ENCODE data around the gene CFAP46.

DNA sequence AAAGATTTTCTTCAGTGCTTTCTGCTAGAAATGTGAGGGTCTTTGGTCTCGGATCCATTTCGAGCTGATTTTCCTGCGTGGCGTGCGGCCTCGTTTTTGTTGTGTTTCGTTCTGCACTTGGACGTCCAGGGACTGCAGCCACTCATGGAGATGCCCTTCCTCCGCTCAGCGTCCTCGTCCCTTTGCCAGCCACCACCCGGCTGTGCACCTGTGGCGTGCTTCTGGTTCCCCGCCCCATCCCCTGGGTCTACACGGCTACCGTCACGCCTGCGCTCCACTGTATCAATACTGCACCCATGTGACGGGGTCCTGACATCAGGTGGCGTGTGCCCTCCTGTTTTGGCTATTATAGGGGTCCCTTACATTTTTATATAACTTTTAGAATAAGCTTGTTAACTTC lies 113.7 kb downstream of the CFAP46 start:
- TF ChIP-seq, protein P1, sequence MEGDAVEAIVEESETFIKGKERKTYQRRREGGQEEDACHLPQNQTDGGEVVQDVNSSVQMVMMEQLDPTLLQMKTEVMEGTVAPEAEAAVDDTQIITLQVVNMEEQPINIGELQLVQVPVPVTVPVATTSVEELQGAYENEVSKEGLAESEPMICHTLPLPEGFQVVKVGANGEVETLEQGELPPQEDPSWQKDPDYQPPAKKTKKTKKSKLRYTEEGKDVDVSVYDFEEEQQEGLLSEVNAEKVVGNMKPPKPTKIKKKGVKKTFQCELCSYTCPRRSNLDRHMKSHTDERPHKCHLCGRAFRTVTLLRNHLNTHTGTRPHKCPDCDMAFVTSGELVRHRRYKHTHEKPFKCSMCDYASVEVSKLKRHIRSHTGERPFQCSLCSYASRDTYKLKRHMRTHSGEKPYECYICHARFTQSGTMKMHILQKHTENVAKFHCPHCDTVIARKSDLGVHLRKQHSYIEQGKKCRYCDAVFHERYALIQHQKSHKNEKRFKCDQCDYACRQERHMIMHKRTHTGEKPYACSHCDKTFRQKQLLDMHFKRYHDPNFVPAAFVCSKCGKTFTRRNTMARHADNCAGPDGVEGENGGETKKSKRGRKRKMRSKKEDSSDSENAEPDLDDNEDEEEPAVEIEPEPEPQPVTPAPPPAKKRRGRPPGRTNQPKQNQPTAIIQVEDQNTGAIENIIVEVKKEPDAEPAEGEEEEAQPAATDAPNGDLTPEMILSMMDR (IDR thresholded peaks at IDR 0.05) = no peak
- no peak for TF ChIP-seq POLR2A (IDR thresholded peaks at IDR 0.05)

All from Peyer's patch (tissue), 4 donors.